ENCODE measurements around the gene MUC6.

GRCh38 chr11:1084561-1085439, 48.3 kb upstream of the MUC6 start:
- no peak for TF ChIP-seq EGR1 (IDR thresholded peaks at IDR 0.05; ENCODE audit: borderline replicate concordance in 1 of 2, low read depth in 2 of 2, low read length in 2 of 2)
- no peak for TF ChIP-seq REST (IDR thresholded peaks at IDR 0.05; ENCODE audit: low read depth, low read length)
- TF ChIP-seq EZH2 (IDR thresholded peaks at IDR 0.05; ENCODE audit: borderline replicate concordance, control insufficient read depth, low read depth, low read length), result no peak
- no peak for TF ChIP-seq CTCF (IDR thresholded peaks at IDR 0.05 in 2 of 3, conservative IDR thresholded peaks at IDR 0.05 in 1 of 3; ENCODE audit: control insufficient read depth in 2 of 3, extremely low read depth in 1 of 3, insufficient read depth in 1 of 3, low read depth in 3 of 3, low read length in 3 of 3)
- no peak for TF ChIP-seq ATF7 (IDR thresholded peaks at IDR 0.05; ENCODE audit: low read depth)
- TF ChIP-seq BHLHE40 (IDR thresholded peaks at IDR 0.05; ENCODE audit: borderline replicate concordance in 1 of 2, low read depth in 2 of 2, low read length in 1 of 2), result no peak
- TF ChIP-seq E2F4 (IDR thresholded peaks at IDR 0.05; ENCODE audit: low read depth, low read length), result no peak
- no peak for TF ChIP-seq RAD51 (IDR thresholded peaks at IDR 0.05)
- TF ChIP-seq CEBPB (IDR thresholded peaks at IDR 0.05; ENCODE audit: borderline replicate concordance in 1 of 2, low read depth in 2 of 2, low read length in 2 of 2), result no peak
- TF ChIP-seq SREBF1 (IDR thresholded peaks at IDR 0.05; ENCODE audit: low read length), result no peak
- TF ChIP-seq JUND (IDR thresholded peaks at IDR 0.05; ENCODE audit: low read depth, low read length), result no peak
- TF ChIP-seq GABPA (IDR thresholded peaks at IDR 0.05; ENCODE audit: low read depth), result no peak
- TF ChIP-seq SMC3 (IDR thresholded peaks at IDR 0.05; ENCODE audit: borderline replicate concordance, low read length), result no peak
- no peak for TF ChIP-seq TAF1 (IDR thresholded peaks at IDR 0.05; ENCODE audit: borderline replicate concordance, low read depth, low read length)
